Germinal center (tissue), 1 donor: ENCODE data around the gene EEFSEC.

Experiments used
- DNase-seq: peaks from one replicate; pipeline ENCODE4 v3.0.0; 2012; ENCODE audit warnings: mixed read lengths, low spot score

The EEFSEC gene

DNA sequence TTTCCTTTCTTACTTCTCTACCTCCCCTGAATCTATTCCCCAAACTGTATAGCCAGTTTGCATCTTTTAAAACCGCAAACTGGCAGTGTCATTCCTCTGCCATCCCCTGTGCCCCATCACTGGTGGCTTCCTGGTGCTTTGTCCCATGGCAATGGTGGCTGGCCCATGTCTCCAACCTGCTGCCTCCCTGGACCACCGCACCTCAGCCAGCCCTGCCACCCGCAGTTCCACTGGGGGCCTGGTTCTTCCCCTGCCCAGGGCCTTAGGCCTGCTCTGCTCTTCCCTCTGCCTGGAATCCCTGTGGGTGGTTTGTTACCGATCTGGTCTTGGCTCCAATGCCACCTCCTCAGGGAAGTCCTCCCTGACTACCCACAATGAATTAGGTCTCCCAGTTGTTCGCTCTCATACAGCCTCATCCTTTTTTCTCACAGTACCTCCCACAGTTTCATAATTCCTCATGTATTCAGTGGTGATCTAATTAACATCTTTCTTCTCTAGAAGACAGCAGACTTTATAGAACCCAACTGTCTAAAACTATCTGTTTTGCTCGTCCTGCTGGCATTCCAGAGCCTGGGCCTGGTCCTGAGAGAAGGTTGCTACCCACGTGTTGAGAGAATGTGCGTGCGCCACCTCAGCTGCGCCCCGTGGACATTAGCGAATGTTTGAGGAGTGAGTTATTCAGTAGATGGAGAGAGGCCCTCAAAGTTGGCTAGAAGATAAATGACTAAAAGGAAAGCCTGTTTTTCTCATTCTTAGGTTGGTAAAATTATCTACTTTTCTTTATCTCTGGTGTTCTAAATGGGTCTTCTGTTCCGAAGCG is 183.3 kb downstream of the EEFSEC start:
- DNase-seq: no peak

DNA sequence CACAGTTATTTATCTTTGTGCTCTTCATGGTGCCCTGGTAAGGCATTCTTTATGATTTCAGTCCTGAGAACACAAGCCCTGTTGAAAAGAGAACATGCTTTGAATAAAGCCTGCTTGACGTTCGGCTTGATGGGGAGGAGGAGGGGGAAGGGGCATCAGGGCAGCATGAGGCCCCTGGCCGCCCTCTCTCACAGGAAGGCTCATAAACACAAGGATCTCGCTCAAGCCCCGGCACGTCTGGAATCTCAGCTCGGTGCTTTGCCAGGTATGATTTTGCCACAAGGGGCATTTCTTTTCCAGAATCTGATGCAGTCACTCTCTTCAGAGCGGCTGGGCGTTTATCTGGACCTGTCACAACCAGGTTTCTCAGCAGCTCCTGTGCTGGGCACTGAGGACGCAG is 184.0 kb downstream of the EEFSEC start:
- DNase-seq: no peak

DNA sequence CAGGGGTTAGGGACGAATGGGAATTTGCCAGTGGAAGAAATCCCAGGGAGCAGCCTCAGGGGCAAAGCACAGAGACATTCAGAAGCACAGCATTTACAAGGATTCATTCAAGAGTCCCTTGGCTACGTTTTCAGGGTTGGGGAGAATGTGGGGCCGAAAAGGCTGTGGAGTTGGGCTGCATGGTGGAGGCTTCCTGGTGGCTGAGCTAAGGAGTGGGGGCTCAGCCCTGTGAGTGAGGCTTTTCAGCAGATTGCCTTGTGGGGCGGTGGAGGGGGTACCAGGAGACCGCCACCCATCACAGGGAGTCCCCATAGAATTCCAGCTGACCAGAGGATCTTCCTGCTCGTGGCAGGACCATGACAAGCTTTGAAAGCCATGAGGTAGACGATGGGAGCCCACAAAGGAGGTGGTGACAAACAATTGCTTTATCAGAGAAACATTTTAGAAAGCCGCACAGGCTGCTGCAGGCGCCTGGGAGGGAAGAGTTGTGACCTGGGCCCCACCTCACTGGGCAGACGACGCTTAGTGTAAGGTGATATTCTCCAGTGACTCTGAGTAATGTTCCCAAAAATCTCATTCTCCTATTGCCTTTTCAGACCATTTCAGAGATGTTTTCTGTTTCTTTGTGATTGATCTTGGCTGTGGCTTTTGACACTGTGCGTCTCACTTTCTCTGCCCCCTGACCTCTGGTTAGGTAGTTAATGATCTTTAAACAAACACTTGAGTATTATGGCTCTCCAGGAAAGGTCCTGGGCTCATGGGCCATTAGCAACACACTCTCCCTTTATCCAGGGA is 185.5 kb downstream of the EEFSEC start:
- DNase-seq: no peak

DNA sequence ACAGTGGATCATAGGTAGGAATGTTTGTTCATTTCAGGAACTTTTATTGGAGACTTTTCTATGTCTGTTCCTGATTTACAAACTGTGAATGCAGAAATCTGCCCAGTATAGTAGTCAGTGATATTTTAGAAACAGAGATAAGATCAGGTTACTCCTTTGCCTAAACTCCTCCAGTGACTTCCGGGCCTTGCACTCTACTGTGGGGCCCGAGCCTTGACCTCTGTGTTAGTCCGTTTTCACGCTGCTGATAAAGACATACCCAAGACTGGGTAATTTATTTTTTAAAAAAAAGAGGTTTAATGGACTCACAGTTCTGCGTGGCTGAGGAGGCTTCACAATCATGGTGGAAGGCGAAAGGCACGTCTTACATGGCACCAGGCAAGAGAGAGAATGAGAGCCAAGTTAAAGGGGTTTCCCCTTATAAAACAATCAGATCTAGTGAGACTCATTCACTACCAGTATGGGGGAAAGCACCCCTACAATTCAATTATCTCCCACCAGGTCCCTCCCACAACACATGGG is 186.3 kb downstream of the EEFSEC start:
- no peak for DNase-seq

DNA sequence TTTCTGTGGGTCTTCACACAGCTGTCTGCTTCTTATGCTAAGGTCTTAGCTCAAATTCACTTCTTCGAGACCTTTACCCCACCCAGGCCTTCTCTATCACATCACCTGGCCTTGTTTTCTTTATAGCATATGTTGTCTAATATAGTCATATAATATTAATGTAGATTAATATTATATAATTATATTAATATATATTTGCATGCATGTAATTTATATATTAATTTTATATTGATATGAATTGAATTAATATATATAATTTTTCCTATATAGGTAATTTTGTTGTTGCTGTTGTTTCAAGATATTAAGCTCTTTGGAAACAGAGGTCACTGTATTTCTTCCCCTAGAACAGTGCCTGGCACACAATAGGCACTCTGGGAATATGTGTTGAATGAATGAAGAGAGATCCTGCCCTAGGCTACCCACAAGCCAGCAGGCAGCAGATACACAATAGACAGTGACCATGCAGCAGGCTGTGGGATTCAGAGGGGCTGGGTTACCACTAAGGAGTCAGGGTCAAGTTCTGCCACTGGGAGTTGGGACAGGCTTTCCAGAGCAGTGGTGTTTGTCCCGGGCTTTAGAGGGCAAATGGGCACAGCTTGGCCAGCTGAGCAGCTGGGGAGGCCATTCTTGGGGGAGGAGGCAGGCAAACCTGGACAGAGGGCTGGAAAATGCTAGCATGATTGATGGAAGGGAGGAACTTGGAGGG is 187.1 kb downstream of the EEFSEC start:
- no peak for DNase-seq

DNA sequence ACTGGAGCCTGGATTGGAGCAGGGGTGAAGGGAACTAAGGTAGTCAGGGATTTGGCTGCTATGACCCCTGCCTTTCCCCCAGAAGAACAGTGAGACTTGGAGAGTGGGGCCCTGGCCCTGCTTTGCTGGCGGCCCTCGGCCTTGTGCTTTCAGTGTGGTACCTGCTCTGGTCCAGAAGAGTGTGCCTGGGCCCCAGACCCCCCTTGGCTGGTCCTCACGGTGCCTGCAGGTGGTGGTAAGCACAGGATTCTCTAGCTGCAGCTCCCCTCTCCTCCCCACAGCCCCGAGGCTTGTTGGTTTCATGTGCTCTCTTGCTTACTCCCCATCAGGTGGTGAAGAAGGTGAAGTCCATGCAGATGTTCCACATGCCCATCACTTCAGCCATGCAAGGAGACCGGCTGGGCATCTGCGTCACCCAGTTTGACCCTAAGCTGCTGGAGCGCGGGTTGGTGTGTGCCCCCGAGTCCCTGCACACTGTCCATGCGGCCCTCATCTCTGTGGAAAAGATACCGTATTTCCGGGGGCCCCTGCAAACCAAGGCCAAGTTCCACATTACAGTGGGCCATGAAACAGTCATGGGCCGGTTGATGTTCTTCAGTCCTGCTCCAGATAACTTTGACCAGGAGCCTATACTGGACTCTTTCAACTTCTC is 187.7 kb downstream of the EEFSEC start:
- no peak for DNase-seq

DNA sequence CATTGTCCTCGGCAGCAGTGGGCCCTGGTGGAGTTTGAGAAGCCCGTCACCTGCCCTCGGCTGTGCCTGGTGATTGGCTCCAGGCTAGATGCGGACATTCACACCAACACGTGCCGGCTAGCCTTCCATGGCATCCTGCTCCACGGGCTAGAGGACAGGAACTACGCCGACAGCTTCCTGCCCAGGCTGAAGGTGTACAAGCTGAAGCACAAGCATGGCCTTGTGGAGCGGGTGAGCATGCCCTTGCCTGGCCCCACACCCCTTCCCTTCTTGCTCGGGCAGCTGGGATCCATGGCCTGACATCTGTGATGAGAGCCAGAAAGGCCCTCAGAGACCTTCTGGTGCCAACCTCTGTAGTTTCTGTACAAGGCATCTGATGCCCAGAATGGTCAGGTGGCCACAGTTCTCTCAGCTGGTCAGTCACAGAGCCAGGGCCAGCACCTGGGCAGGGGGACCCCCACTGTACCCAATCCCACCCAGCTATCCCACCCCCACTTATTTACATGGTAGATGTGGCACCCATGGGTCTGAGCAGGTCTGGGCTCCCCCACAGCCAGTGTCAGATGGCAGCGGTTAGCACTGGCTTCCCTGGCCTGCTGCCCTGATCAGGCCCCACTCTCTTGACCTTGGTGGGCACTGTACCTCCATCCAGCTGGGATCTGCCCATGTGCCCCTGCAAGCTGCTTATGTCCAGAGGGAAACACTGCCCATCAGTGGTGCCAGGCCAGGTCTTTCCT is 188.5 kb downstream of the EEFSEC start:
- no peak for DNase-seq

DNA sequence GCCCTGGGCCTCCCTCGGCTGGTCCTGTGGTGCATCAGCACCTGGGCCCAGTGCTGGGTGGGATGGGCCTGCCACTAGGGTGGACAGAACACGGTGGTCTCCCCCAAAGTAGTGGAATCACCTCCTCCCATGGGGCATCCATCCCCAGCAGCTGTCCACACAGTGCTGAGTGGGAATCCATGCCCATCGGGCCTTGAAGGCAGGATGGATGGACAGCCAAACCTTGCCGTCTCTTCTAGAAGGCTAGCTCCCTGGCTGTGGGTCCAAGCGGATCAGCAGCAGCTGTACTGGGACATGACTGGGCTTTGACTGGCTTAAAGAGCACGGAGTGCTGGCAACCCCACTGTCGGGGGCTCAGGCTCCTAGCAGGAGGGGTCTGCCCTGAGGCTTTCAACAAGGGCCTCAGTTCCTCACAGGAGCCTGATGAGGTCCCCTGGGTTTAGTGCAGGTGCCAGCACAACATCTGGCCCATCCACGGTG is 189.5 kb downstream of the EEFSEC start:
- no peak for DNase-seq

DNA sequence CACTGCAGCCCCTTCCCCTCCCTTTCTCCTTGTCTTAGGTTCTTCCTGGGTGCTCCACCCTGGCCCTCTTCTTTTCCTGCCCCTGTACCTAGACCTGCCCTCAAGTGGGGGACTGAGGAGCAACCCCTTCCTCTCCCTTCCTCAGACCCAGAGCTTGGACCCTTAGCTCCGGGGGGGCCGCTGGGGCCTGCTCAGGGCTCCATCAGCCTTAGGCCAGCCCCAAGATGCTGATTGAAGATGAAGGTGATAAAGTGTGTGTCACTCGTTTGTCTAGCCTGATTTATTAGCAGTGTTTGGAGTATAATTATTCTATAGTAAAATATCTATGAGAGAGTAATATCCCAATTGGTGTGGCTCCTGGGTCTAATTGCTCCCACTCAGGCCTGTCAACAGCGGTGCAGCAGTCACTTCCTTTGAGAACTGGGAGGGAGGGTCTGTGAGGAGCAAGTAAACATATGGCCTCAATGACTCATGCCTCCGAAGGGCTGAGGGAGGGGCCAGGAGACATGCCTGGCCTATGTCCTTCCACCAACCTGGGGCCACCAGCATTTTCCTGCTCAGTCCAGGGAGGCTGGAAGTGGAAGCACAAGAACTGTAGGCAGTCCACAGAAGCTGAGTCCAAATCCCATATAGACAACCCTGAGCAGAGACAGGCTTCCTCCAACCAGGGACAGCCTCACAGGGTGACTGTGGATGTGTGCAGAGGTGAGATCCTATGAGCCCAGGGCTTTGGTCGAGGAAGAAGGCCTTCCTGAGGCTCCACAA is 190.2 kb downstream of the EEFSEC start:
- no peak for DNase-seq

DNA sequence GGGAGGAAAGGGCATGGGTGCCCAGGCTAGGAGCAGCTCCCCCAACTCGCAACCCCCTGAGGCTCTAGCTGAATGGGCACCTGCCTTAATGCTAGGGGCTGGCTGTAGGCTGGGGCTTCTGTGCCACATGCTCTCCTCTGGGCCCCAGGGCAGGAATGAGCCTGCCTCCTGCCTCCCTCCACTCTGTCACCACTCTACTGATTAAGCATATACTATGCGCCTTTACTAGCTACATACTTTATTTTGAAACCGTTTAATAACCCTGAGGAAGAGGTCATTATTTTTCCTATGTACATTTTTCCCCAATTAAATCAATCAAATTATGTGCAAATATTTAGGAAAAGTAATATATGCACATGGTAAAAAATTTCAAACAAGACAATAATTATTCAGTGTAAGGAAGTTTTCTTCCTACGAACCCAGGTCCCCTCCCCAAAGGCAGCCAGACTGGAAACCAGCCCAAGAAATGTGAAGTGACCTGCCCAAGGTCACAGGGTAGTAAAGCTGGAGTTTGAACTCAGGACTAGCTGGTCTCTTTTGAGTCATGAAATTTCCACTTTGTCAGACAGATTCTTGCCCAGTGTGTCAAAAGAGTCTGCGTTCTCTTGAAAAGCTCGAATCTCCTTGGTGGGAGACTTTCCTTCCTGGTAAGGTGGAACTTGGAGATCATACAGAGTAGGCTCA is 190.9 kb downstream of the EEFSEC start:
- DNase-seq: no peak

DNA sequence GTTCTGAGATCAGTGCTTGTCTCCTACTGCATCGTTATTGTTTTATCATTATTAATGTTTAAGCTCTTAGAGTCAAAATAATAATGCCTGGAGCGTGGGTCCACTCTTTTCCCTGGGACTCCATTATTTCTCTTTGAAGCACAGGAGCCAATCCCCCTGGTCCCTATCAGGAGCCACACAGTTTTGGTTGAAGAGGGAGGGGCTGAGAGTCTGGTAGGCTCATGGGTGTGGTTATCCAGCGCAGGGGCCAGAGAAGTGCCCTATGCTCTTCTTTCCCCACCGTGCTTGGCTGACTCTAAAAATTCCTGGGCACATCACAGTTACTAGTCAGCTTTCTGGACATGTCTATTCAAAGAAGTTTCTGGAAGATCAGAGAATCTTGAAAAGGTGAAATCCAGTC is 191.9 kb downstream of the EEFSEC start:
- no peak for DNase-seq

DNA sequence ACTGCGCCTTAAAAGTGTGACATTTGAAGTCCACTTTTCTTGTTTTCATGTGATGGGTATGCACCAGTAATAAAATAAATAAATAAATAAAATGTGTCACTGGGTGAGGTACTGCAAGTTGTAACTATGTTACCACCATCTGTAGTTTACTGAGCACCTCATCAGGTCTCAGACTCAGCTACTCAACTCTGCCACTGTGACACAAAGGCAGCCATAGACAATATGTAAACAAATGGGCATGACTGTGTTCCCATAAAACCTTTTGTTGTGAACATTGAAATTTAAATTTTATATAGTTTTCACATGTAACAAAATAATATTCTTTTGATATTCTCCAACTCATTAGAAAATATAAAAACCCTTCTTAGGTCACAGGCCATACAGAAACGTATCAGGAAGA is 193.3 kb downstream of the EEFSEC start:
- no peak for DNase-seq

DNA sequence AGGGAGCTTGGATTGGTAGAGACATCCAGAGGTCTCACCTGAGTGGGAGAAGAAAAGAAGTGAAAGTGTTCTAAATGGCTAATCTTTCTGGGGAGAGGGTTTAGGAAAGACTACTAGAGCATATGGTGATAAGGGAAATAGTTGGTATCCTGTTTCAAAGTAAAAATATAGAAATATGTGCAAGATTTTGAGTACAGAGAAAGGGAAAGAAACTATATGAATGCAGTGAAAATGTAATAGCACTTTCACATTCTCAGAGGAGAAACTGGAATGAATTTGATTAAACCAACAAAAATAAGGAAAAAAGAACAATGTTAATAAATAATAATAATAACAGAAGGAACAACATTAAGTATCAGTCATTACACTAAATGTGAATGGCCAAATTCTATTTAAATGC is 194.0 kb downstream of the EEFSEC start:
- DNase-seq: no peak

DNA sequence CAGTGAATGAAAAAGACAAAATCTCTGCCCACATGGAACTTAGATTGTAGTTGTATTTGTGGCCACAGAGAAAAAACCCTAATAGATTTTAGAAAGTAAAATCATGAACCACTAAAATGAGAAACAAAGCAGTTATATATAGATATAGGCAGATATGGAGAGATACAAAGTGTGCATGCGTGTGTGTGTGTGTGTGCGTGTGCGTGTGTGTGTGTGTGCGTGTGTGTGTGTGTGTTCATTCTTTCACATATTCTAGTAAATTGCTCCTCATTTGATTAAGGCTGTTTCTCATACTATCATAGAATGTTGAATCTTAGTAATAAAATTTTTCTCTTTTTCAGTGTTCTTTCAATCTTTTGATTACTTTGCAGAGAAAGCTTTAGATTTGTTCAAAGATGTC is 194.8 kb downstream of the EEFSEC start:
- no peak for DNase-seq

DNA sequence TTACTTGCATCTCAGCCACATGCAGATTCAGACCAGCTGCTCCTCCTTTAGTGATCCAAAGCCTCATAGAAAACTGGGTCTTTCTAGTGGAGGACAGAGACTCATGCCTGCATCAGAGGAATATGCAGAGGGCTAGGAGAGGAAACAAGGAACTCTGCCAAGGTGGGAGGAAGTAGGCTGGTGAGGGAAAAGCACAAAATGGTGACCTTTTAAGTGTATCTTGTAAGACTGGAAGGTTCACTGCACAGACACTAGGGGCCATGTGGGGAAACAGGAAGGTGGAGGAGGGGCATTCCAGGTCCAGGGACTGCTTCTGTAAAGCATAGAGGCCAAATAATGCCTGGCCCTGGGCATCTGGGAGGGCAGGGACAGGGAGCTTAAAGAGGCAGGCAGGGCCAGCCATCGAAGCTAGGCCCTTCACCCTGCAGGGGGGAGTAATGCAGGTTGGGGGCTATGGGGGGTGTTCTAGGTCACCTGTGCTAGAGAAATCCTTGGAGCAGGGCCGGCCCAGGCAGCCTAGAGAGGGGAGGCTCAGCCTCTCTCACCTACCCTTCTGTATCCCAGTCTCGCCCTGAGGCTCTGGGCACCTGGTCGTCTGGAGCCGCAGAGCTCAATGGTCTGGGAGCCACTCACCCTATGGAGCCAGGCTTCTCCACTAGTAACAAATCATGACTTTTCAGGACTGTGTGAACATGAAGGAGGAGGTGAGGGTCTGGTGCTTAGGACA is 195.7 kb downstream of the EEFSEC start:
- no peak for DNase-seq

DNA sequence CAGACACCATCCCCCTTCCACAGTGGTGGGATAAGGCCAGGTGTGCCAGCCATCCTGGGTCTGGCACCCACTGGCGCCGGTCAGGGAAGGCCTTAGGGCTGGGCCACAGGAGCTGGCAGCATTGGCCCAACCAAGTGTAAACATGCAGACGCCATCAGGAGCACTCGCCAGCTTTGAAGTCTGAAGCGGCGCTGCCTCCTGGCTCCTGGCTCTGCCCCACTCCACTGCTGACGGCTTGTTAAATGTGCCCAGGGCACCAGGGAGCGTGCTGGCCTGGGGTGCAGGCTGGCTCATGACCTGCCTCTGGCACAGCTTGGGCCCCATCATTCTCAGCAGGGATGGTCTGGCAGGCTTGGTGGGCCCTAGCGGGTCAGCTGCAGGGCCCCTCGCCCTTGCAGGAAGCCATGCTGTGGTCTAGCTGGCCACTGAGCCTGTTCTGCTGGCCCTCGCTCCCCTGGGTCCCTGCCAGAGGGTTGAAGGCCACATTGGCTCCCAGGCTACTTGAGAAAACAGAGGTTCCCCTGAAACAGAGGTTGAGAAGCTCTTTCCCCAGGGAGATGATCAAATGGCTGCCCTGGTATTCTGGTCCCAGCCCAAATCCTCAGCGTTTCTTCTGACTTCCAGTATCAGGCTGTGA is 196.8 kb downstream of the EEFSEC start:
- DNase-seq: no peak

DNA sequence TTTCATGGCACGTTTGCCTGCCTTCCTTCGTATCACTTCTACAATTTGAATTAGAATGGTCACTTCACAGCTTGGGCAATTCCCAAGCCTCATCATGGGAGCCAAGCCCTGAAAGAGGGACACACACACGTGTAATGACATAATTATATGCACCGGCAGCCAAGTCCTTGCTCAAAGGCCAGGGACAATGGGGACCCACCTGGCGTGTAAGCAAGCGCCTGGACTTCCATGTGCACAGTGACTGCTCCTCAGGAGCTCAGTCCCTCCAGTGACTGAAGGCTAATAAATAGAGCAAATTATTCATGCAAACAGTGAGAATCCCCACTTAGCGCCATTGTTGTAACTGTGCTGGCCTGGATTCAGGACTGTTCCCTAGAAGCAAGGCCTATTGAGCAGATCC is 198.3 kb downstream of the EEFSEC start:
- DNase-seq: no peak

DNA sequence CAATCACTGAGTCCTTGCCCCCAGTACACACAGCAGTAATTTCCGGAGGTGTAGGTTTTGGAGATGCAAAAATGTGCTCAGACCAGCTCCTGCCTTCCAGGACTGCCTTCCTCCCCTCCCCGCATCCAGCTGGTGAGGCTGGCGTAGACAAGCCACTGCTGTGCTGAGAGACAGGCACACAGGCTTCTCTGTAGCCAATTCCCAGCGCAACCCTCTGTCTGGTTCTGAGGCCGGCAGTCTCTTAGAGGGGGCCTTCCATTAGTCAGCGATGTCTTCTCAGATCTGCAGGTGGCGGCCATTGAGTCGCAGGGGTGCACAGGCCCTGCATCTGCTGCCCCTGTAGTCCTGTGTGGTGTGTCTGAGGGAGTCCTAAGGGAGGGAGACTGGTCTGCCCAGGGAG is 199.0 kb downstream of the EEFSEC start:
- DNase-seq: no peak
